Neural progenitor cell (in vitro differentiated cells): ENCODE results near the gene IRF1.

Experiments
- EZH2 ChIP-seq: fragments of 200-600 bp; sonication (generic); IDR thresholded peaks from 2 replicates; pipeline ENCODE4 v1.6.1; 2017; ENCODE audit warnings: antibody characterized with exemption, mild to moderate bottlenecking, moderate library complexity
- EZH2phosphoT487 ChIP-seq: fragments of 200-600 bp; sonication (generic); IDR thresholded peaks from 2 replicates; pipeline ENCODE4 v1.6.1; 2017; ENCODE audit warnings: antibody characterized with exemption
- TF ChIP-seq, protein P1 (sequence below): fragments of 200-600 bp; sonication (generic); IDR thresholded peaks from 2 replicates; pipeline ENCODE4 v1.5.1; 2017; ENCODE audit warnings: antibody characterized with exemption, mild to moderate bottlenecking

DNA sequence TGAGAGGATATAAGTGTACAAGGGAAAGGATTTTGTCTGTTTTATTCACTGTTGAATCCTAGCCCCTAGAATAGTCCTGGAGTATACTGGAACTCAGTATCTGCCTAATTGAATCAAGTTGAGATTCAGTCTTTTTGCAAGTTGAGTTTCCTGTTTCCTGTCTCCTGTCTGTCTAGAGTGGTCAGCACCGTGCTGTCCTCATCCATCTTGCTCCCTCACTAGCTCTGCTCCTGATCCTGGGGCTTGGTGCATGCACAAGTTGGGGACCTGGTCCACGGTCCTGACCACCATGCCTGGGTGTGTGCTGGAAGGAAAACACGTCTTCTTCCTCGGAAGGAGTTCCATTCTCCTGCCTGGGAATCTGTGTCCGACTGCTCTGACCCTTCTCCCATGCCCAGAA is 49.6 kb upstream of the IRF1 start:
- TF ChIP-seq EZH2phosphoT487 (no peak), EZH2 (no peak)
- TF ChIP-seq, protein P1, sequence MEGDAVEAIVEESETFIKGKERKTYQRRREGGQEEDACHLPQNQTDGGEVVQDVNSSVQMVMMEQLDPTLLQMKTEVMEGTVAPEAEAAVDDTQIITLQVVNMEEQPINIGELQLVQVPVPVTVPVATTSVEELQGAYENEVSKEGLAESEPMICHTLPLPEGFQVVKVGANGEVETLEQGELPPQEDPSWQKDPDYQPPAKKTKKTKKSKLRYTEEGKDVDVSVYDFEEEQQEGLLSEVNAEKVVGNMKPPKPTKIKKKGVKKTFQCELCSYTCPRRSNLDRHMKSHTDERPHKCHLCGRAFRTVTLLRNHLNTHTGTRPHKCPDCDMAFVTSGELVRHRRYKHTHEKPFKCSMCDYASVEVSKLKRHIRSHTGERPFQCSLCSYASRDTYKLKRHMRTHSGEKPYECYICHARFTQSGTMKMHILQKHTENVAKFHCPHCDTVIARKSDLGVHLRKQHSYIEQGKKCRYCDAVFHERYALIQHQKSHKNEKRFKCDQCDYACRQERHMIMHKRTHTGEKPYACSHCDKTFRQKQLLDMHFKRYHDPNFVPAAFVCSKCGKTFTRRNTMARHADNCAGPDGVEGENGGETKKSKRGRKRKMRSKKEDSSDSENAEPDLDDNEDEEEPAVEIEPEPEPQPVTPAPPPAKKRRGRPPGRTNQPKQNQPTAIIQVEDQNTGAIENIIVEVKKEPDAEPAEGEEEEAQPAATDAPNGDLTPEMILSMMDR = no peak
